GM18526 (cell line): Measurements from ENCODE around the gene TREX2.

Source experiments
- POLR2A ChIP-seq: IDR thresholded peaks from 3 replicates; pipeline ENCODE4 v1.6.1; 2011; ENCODE audit not compliant: insufficient read length; ENCODE audit errors: extremely low read depth

Gene TREX2

GRCh38 chrX:153465691-153466380, 20.0 kb upstream of the TREX2 start:
- TF ChIP-seq POLR2A: no peak

- TF ChIP-seq POLR2A: no peak
Measured at GRCh38 chrX:153464116-153464515, 18.3 kb upstream of the TREX2 start.

GRCh38 chrX:153463556-153463955, 17.7 kb upstream of the TREX2 start:
- TF ChIP-seq POLR2A: no peak

- no peak for TF ChIP-seq POLR2A
Measured at GRCh38 chrX:153463031-153463430, 17.2 kb upstream of the TREX2 start.

- TF ChIP-seq POLR2A: no peak
Measured at GRCh38 chrX:153462291-153462690, 16.4 kb upstream of the TREX2 start.

- no peak for TF ChIP-seq POLR2A
Measured at GRCh38 chrX:153460826-153461225, 15.0 kb upstream of the TREX2 start.

GRCh38 chrX:153459986-153460385, 14.1 kb upstream of the TREX2 start:
- TF ChIP-seq POLR2A: no peak

GRCh38 chrX:153458476-153458875, 12.6 kb upstream of the TREX2 start:
- TF ChIP-seq POLR2A: no peak

GRCh38 chrX:153457827-153458466, 12.1 kb upstream of the TREX2 start:
- TF ChIP-seq POLR2A: no peak

- TF ChIP-seq POLR2A: no peak
Measured at GRCh38 chrX:153457136-153457825, 11.4 kb upstream of the TREX2 start.

GRCh38 chrX:153456704-153457103, 10.8 kb upstream of the TREX2 start:
- no peak for TF ChIP-seq POLR2A

- no peak for TF ChIP-seq POLR2A
Measured at GRCh38 chrX:153456161-153456560, 10.3 kb upstream of the TREX2 start.

GRCh38 chrX:153455571-153455970, 9.7 kb upstream of the TREX2 start:
- TF ChIP-seq POLR2A: no peak

- no peak for TF ChIP-seq POLR2A
Measured at GRCh38 chrX:153454901-153455550, 9.2 kb upstream of the TREX2 start.

GRCh38 chrX:153450949-153451277, 5.1 kb upstream of the TREX2 start:
- no peak for TF ChIP-seq POLR2A
